Effector memory CD8-positive, alpha-beta T cell (primary cell): ENCODE results near the gene YES1.
A peak's percentile ranks its signal among the peaks of the same experiment; 100 is the strongest.

Experiments
- ATAC-seq: fragments of 150-1000 bp; cut with Tn5 transposase; replicated peaks from 2 replicates; pipeline ENCODE4 v1.10.0; 2021; ENCODE audit warnings: mild to moderate bottlenecking, moderate library complexity
- DNase-seq, 3 experiments: peaks; one replicate each; pipeline ENCODE4 v3.0.0; 2021
- H3K27ac Mint-ChIP-seq, 2 donors: one replicate each; pipeline ENCODE4 v1.8.0; 2022; ENCODE audit warnings: mild to moderate bottlenecking in 2 of 2, mixed read lengths in 2 of 2, moderate library complexity in 2 of 2
- H3K27me3 Mint-ChIP-seq, 2 donors: one replicate each; pipeline ENCODE4 v1.8.0; 2022; ENCODE audit warnings: mixed read lengths in 2 of 2
- H3K36me3 Mint-ChIP-seq: one replicate; pipeline ENCODE4 v1.8.0; 2022; ENCODE audit warnings: mild to moderate bottlenecking, moderate library complexity, mixed read lengths; ENCODE audit not compliant: insufficient read depth
- H3K4me1 Mint-ChIP-seq, 2 donors: one replicate each; pipeline ENCODE4 v1.8.0; 2022; ENCODE audit warnings: low read depth in 2 of 2, mixed read lengths in 2 of 2
- H3K4me3 Mint-ChIP-seq, 2 donors: one replicate each; pipeline ENCODE4 v1.8.0; 2022; ENCODE audit warnings: mild to moderate bottlenecking in 2 of 2, mixed read lengths in 2 of 2, moderate library complexity in 2 of 2
- H3K9me3 Mint-ChIP-seq, 2 donors: one replicate each; pipeline ENCODE4 v1.8.0; 2022; ENCODE audit warnings: mixed read lengths in 2 of 2

The YES1 gene

GRCh38 chr18:834082-834720 is 22.2 kb upstream of the YES1 start:
- Mint-ChIP-seq H3K27me3 (peaks cover 8 to 9% of the 10 kb centered on the region in 2 donors), H3K4me3 (no peak overlapping the region), H3K27ac (no peak overlapping the region), H3K36me3 (no peaks in the 10 kb centered on the region), H3K4me1 (peaks cover 12 to 14% of the 10 kb centered on the region in 2 donors), H3K9me3 (no peaks in the 10 kb centered on the region)
- DNase-seq (no peak), ATAC-seq (no peak)

DNA sequence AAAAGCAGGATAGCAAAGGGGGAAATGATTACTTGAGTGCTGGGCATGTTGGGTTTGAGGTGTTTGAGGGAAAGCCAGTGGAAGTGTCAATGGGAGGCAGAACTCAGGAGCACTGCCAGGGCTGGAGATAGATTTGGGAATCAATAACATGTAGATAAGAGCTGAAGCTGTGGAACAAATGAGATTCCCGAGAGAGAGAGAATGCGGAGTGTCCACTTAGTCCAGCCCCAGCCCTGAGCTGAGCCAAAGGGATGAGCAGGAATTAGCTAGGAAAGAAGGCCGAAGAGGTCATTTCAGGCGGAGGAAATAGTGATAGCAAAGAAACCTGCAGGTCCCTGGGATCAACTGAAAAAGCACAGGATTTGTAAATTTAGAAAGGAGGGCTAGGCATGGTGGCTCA is 21.2 kb upstream of the YES1 start:
- Mint-ChIP-seq H3K27ac (no peak overlapping the region), H3K9me3 (no peaks in the 10 kb centered on the region), H3K36me3 (no peaks in the 10 kb centered on the region), H3K4me3 (no peak overlapping the region), H3K4me1 (peaks cover 11 to 12% of the 10 kb centered on the region in 2 donors), H3K27me3 (peaks cover 8 to 9% of the 10 kb centered on the region in 2 donors)
- DNase-seq: no peak
- no peak for ATAC-seq

DNA sequence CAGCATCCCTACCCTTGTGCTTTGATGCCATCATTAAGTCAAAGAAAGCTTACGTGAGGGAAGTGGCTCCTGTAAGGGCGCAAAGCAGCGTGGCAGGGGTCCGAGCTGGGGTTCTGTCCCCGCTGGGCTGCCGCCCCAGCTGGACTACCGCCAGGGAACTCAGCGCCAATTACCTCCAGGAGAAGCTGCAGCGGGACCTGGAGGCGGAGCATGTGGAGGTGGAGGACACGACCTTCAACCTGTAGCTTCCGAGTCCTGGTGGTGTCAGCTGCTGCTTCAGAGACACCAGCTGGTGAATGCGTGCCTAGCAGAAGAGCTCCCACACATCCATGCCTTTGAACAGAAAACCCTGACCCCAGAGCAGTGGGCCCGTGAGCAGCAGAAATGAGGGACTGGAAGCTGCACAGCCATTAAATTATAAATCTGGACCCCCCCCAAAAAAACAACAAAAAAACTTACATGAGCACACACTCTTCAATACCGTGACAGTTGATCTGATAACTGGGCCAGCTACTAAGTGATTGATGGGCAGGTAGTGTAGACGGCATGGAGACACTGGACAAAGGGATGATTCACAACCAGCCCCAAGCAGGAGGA is 20.1 kb upstream of the YES1 start:
- Mint-ChIP-seq H3K36me3 (no peaks in the 10 kb centered on the region), H3K9me3 (no peaks in the 10 kb centered on the region), H3K4me3 (no peak overlapping the region), H3K27me3 (peaks cover 0 to 4% of the 10 kb centered on the region in 2 donors), H3K4me1 (peaks cover 11 to 12% of the 10 kb centered on the region in 2 donors), H3K27ac (no peak overlapping the region)
- DNase-seq (no peak), ATAC-seq (no peak)

DNA sequence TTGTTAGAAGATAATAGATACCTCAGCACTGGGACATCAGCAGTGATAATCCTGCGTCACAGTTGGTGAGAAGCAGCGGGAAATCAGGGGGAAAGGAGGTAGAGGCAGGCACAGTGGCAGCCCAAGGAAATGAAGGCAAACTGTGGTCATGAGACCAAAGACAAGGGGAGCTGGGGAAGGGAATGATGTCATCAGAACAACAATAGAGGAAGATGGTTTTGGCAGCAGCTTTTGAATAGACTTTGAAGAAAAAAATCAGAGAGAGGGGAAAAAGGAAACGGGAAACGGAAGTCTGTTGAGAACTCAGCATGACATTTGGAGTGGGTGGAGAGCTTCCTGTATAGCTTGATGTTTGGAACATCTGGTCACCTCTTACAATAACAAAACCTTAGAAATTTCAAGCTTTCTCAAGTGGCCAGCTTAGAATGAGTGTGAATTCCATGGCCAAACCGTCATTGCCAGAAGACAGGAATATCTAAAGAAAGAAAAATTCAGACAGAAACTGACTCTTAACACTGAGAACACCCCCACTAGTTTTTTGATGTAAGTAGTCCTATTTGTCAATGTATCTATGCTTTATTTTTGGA is 18.4 kb upstream of the YES1 start:
- Mint-ChIP-seq H3K4me3 (peak overlapping the region; percentile 55 to 70), H3K9me3 (no peaks in the 10 kb centered on the region), H3K4me1 (peaks cover 11 to 12% of the 10 kb centered on the region in 2 donors), H3K27me3 (peaks cover 0 to 4% of the 10 kb centered on the region in 2 donors), H3K36me3 (no peaks in the 10 kb centered on the region), H3K27ac (peak overlapping the region; percentile 3 to 61)
- ATAC-seq (peak; percentile 71), DNase-seq (peak in 1 of 3 experiments; percentile 11)

- ATAC-seq: no peak
- Mint-ChIP-seq H3K36me3 (no peaks in the 10 kb centered on the region), H3K27me3 (peaks cover 0 to 4% of the 10 kb centered on the region in 2 donors), H3K4me1 (peaks cover 11 to 12% of the 10 kb centered on the region in 2 donors), H3K9me3 (no peaks in the 10 kb centered on the region), H3K4me3 (no peak overlapping the region), H3K27ac (no peak overlapping the region)
- no peak for DNase-seq
These were observed 17.4 kb upstream of the YES1 start for GRCh38 chr18:829432-829831.

DNA sequence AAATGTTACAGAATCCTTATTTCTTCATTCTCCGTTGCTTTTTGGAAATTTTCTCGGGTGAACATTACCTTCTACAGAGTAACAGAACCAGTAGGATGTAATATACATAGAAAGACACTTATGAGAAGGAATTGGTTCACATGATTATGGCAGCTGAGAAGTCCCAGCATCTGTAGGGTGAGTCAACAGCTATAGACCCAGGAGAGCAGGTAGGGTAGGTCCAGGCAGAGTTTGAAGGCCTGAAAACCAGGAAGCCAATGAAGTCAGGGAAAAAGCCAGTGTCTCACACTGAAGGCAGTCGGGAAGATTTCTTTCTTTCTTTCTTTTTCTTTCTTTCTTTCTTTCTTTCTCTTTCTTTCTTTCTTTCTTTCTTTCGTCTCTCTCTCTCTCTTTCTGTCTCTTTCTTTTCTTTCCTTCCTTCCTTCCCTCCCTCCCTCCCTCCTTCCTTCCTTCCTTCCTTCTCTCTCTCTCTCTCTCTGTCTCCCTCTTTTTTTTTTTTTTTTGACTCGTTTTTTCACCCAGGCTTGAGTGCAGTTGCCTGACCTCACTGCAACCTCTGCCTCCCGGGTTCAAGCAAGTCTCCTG is 15.1 kb upstream of the YES1 start:
- no peak for DNase-seq
- no peaks in the 10 kb centered on the region for H3K9me3 Mint-ChIP-seq
- ATAC-seq: no peak
- H3K27ac Mint-ChIP-seq: no peak overlapping the region
- peaks cover 0 to under 1% of the 10 kb centered on the region in 2 donors for H3K27me3 Mint-ChIP-seq
- H3K4me1 Mint-ChIP-seq: peaks cover 11 to 12% of the 10 kb centered on the region in 2 donors
- H3K36me3 Mint-ChIP-seq: no peaks in the 10 kb centered on the region
- H3K4me3 Mint-ChIP-seq: no peak overlapping the region

GRCh38 chr18:825891-826585 is 14.0 kb upstream of the YES1 start:
- peaks cover 10 to 12% of the 10 kb centered on the region in 2 donors for H3K4me1 Mint-ChIP-seq
- no peak overlapping the region for H3K27ac Mint-ChIP-seq

DNA sequence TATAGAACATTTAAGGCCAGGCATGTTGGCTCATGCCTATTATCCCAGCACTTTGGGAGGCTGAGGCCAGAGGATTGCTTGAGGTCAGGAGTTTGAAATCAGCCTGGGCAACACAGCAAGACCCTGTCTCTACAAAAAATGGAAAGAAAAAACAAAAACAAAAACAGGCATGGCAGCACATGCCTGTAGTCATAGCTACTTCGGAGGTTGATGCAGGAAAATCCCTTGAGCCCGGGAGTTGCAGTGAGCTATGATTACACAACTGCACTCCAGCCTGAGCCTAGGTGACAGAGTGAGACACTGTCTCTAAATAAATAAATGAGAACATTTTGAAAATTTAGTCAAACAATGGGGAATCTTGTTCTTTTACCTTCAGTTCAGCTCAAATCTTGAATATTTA is 12.1 kb upstream of the YES1 start:
- Mint-ChIP-seq H3K27ac (no peak overlapping the region), H3K36me3 (no peaks in the 10 kb centered on the region)

More at GRCh38 chr18:825891-826585, 14.0 kb upstream of the YES1 start:
- no peaks in the 10 kb centered on the region for H3K36me3 Mint-ChIP-seq
- DNase-seq: no peak
- H3K27me3 Mint-ChIP-seq: no peaks in the 10 kb centered on the region
- no peak overlapping the region for H3K4me3 Mint-ChIP-seq
- H3K9me3 Mint-ChIP-seq: no peaks in the 10 kb centered on the region
- ATAC-seq: no peak

DNA sequence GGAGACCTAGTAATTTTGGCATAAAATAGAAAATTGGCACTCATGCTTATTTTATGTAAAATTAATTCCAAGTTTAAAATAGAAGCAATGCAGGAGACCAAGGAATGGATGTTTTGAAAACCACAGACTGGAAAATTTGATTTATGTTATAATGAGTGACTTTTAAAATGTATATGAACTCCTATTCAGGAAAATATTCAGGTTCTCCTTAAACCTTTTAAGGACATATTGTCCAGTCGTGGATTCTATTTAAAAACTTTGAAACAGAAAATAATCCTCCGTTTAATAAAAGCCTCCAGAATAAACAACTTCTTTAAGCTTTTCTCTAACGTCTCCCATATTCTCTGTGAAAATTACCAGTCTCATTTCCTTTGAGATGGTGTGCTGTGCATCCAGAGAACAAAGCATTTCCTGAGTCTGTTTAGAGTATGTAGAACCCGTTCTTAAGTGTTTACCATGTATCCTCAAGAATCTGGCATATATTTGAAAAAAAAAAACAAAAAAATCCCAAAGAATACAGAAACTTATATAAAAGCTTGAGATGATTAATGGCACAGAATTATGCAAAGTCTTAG is 8.6 kb upstream of the YES1 start:
- no peak for ATAC-seq
- Mint-ChIP-seq H3K36me3 (no peaks in the 10 kb centered on the region), H3K27me3 (no peaks in the 10 kb centered on the region), H3K9me3 (no peaks in the 10 kb centered on the region), H3K4me3 (no peak overlapping the region), H3K4me1 (peaks cover 3 to 12% of the 10 kb centered on the region in 2 donors), H3K27ac (no peak overlapping the region)
- DNase-seq: no peak

More for the DNA sequence above, 12.1 kb upstream of the YES1 start:
- Mint-ChIP-seq H3K4me3 (no peak overlapping the region), H3K9me3 (no peaks in the 10 kb centered on the region), H3K4me1 (no peaks in the 10 kb centered on the region), H3K27me3 (no peaks in the 10 kb centered on the region)
- no peak for ATAC-seq
- DNase-seq: no peak

DNA sequence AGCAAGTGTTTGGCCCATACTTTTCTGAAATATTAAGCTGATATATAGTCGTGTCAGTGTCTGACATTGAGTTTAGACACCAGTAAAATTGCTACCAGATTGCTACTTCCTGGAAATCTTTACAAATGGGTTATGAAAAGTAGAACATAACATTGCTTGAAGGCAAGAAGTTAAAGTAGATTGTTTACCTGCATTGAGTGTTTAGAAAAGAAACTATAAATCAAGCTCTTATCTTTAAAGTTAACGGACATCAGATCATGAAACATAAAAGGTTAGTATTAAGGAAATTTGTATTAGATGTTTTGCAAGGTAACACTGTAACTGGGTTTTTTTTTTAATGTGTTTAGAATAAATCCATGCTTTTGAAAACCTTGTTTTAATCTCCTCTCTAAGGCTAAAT is 4.8 kb upstream of the YES1 start:
- H3K4me3 Mint-ChIP-seq: no peak overlapping the region
- no peaks in the 10 kb centered on the region for H3K27me3 Mint-ChIP-seq
- peak overlapping the region in 1 of 2 donors; percentile 52 for H3K27ac Mint-ChIP-seq
- no peaks in the 10 kb centered on the region for H3K9me3 Mint-ChIP-seq
- ATAC-seq (no peak), DNase-seq (no peak)
- peaks cover 16% of the 10 kb centered on the region for H3K36me3 Mint-ChIP-seq
- peaks cover 18 to 33% of the 10 kb centered on the region in 2 donors for H3K4me1 Mint-ChIP-seq

DNA sequence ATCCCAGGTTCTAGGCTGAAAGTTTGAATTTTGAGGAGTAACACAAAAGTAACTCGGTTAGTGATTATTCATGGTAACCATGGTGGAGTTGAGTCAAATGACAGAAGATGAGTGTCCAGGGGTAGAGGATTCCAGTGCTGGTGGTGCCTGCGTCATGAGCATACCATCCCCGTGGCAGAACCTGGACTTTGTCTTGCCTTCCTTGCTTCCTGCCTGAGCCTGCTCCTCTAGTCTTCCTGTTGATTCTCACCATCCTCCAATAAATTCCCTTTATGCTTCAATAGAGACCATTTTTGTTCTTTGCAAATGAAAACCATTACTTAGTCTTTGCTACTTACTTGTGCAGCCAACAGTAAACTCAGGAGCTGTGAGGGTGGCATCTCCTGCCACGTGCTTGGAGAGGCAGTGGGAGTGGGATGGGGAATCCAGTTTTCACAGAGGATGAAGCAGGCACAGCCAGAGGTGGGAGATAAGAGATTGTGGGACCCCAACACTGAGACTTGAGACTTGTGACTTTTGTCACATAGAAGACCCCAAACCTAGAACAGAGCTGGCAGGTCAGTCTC is 4.1 kb upstream of the YES1 start:
- Mint-ChIP-seq H3K4me1 (peaks cover 18 to 33% of the 10 kb centered on the region in 2 donors), H3K27me3 (no peaks in the 10 kb centered on the region), H3K27ac (peak overlapping the region in 1 of 2 donors; percentile 67), H3K4me3 (no peak overlapping the region), H3K9me3 (no peaks in the 10 kb centered on the region), H3K36me3 (peaks cover 21% of the 10 kb centered on the region)
- ATAC-seq: no peak
- no peak for DNase-seq

- Mint-ChIP-seq H3K36me3 (peaks cover 24% of the 10 kb centered on the region), H3K27me3 (no peaks in the 10 kb centered on the region), H3K9me3 (no peaks in the 10 kb centered on the region), H3K4me3 (peak overlapping the region in 1 of 2 donors; percentile 13), H3K4me1 (peaks cover 18 to 39% of the 10 kb centered on the region in 2 donors), H3K27ac (peak overlapping the region in 1 of 2 donors; percentile 67)
- ATAC-seq: no peak
- no peak for DNase-seq
These were observed 3.3 kb upstream of the YES1 start for GRCh38 chr18:815353-815752.
